IPS-20b (cell line): ENCODE data around the gene MIA3.
A peak's percentile ranks its signal among the peaks of the same experiment; 100 is the strongest.

Experiments used
- H3K27ac ChIP-seq: one replicate; pipeline ENCODE4 v1.5.1; 2013; ENCODE audit warnings: low read length
- H3K27me3 ChIP-seq: 2 replicates; pipeline ENCODE4 v1.6.1; 2013; ENCODE audit warnings: mild to moderate bottlenecking, low read length, inconsistent platforms; ENCODE audit not compliant: insufficient read depth
- H3K36me3 ChIP-seq: 2 replicates; pipeline ENCODE4 v1.6.1; 2013; ENCODE audit warnings: low read depth, mild to moderate bottlenecking, inconsistent platforms, low read length, moderate library complexity; ENCODE audit not compliant: insufficient read depth
- H3K4me1 ChIP-seq: 2 replicates; pipeline ENCODE4 v1.6.1; 2013; ENCODE audit warnings: mild to moderate bottlenecking, control low read depth, inconsistent platforms, low read length, moderate library complexity; ENCODE audit not compliant: insufficient read depth
- H3K4me3 ChIP-seq: 2 replicates; pipeline ENCODE4 v1.5.1; 2013; ENCODE audit warnings: mild to moderate bottlenecking, low read length, inconsistent platforms
- H3K9ac ChIP-seq: 2 replicates; pipeline ENCODE4 v1.6.1; 2013; ENCODE audit warnings: low read depth, mild to moderate bottlenecking, inconsistent platforms, low read length, moderate library complexity
- H3K9me3 ChIP-seq: 2 replicates; pipeline ENCODE4 v1.6.1; 2013; ENCODE audit warnings: mild to moderate bottlenecking, low read depth, low read length, inconsistent platforms; ENCODE audit not compliant: insufficient read depth

Gene MIA3

DNA sequence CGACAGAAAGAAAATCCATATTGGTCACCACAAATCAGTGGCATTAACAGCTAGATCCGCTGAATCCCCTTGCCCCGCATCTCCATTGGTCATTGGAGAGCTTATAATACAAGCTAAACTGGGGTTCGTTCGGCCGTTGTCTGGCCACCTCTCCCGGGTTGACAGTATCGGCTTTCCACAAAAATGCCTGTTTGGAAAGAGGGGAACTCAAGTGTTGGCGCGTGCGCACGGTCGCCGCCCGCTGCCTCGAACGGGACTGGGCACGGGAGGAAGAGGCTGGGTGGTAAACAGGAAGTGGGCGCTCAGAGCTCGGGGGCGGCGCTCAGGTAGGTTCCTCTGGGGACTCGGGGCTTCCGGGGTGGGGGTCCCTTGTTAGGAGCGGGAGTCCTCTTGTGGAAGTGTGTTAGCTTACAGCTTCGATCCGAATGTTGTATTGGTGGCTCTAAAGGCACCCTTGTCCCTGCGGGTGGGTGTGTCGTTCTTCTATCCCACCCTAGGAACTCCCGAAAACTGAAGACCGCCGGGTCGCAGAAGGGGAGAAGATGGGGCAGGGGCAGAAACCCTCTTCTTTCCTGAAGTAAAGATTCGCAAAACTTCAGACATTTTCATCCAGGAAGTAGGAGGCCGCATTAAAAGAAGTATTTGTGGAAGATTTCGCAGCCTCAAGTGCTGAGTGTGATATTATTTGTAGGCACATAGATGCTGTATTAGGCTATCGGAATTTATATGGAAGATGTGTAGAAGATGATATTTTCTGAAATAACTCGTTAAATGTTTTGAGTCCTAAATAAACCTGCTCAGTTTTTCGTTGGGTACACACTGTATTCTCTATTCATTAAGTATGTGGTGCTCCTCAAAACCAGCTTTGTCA, 95.4 kb downstream of the MIA3 start:
- H3K4me1 ChIP-seq, result peaks cover 8% of the 10 kb centered on the region; the same call in 1 of the 2 replicates
- H3K36me3 ChIP-seq, result peaks cover 22% of the 10 kb centered on the region
- H3K9me3 ChIP-seq, result no peaks in the 10 kb centered on the region
- peak overlapping the region; percentile 98 for H3K4me3 ChIP-seq
- H3K9ac ChIP-seq, result peak overlapping the region; percentile 94
- H3K27ac ChIP-seq, result peak overlapping the region; percentile 77
- no peaks in the 10 kb centered on the region for H3K27me3 ChIP-seq

- Histone ChIP-seq H3K4me3 (no peak overlapping the region), H3K27ac (no peak overlapping the region), H3K9me3 (no peaks in the 10 kb centered on the region), H3K36me3 (peaks cover 52% of the 10 kb centered on the region), H3K27me3 (no peaks in the 10 kb centered on the region), H3K4me1 (no peaks in the 10 kb centered on the region), H3K9ac (no peak overlapping the region)
These were observed 98.5 kb downstream of the MIA3 start for GRCh38 chr1:222716393-222716792.
